GM18858 (cell line): Measurements from ENCODE around the gene ADGRF5.

Experiments used
- ATAC-seq: cut with Tn5 transposase; IDR thresholded peaks from one replicate; pipeline ENCODE4 v1.9.1; 2021; ENCODE audit not compliant: unreplicated experiment

ADGRF5 gene

GRCh38 chr6:46932526-46933319 is 11.0 kb upstream of the ADGRF5 start:
- no peak for ATAC-seq

DNA sequence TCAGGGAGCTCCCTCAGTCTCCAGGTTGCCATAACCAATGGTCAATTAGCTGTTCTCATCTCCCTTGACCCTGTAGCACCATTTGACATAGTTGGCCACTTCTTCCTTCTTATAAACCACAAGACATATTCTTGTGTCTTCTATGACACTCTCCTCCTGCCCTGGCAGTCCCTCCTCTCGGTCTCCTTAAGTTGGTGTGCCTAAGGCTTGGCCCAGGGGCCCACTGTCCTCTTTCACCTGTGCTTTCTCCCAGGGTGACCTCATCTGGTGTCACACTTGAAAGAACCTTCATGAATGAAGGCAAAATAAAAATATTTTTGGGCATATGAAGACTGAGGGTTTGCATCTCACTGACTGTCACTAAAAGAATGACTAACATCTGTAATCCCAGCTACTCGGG is 9.7 kb upstream of the ADGRF5 start:
- ATAC-seq: no peak

- no peak for ATAC-seq
Measured at GRCh38 chr6:46930331-46930730, 8.6 kb upstream of the ADGRF5 start.

GRCh38 chr6:46927066-46927465 is 5.3 kb upstream of the ADGRF5 start:
- no peak for ATAC-seq

DNA sequence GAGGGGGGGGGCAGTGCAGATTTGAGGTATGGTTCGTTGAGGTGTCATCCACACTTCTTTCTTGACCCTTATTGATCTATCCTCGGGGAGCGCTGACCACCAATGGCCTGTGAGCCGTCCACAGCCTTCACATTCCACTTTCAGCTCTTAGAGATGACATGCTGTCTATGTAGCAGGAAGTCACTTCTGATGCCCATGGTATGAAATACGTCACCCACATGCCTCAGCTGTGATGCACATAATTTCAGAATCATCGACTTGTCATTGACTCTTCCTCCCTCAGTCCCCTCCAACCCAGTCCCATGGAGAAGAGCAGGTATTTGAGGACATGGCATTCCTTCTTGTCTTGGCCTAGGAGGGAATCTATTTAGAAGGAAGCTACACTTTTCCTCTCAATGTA is 4.7 kb upstream of the ADGRF5 start:
- ATAC-seq: no peak

GRCh38 chr6:46925563-46926253 is 4.0 kb upstream of the ADGRF5 start:
- ATAC-seq: no peak

- ATAC-seq: no peak
Measured at GRCh38 chr6:46923476-46923875, 1.7 kb upstream of the ADGRF5 start.

DNA sequence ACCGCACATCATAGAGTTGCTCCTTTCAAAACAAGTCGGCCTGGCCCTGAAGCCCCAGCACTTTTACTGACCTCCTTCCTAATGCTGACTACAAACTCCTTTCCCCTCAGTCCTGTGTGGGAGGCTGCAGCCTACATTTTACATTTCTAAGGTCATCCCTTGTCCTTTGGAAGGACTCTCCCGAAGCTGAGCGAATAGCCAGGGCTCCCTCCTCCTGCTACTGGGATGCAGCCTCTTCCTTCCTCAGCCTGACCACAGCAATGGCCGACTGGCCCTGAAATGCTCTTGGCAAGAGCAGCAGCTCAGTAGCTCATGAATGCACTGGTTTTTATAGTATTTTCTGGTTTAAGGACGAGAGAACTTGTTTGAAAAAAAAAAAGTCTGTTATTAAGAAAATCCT is 679 bp downstream of the ADGRF5 start:
- no peak for ATAC-seq

DNA sequence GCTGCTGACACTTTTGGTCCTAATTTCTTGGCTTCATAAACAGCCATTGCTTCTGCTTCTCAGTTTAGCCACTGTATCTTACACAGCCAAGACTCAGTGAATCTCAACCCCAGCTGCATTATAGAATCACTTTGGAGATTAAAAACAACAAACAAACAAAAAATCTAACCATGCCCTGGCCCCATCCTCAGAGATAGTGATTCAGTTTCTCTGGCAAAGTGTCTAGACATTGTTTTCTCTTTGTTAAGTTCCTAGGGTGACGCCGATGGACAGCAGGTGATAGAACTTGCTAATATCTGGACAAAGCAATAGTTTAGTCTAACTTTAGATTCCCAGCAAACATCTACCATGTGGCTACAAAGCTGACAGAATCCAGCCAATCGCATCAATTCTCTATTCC is 2.9 kb downstream of the ADGRF5 start:
- ATAC-seq: no peak

GRCh38 chr6:46917002-46917545 is 4.7 kb downstream of the ADGRF5 start:
- no peak for ATAC-seq

- ATAC-seq: no peak
Measured at GRCh38 chr6:46915866-46916265, 5.9 kb downstream of the ADGRF5 start.

DNA sequence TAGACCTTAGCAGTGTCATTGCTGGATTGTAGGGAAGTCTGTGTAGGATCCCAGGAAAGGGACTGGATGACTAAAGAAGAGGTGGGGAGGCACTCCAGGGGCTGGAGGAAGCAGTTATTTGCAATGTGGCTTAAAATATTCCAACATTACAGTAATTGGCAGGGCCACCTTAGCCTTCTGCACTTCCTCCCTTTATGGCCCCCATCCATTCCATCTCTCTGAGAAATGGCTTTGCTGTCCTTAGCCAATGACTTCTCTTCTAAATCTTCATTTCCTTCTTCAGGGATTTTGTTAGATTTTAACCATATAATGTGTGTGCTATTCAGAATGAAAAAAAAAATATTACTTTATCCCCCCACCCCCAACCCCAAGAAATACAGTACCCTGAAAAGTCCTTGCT is 6.4 kb downstream of the ADGRF5 start:
- ATAC-seq: no peak

DNA sequence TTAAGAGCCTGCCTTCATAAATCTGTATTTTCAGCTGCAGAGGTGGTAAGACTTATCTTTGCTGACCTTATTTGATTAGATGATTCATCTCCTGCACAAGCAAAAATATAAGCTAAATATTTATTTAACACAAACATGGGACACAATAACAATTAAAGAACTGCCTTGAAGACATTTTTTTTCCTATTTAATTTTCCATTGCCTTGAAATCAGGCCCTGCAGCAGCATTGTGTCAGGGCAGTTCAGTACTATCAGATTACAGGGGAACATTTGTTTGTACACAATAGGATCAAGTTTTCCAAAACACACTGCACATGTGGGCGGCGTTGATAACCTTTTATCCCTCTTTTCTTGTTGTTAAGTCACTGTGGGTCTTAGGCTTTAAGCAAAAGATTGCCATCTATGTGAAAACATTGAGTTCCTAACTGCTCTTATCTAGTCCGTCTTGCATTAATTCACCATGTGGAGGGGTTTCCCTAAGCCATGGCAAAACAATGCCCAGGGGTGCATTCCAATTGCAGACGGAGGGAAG is 7.4 kb downstream of the ADGRF5 start:
- no peak for ATAC-seq

GRCh38 chr6:46909371-46909770 is 12.4 kb downstream of the ADGRF5 start:
- ATAC-seq: no peak

DNA sequence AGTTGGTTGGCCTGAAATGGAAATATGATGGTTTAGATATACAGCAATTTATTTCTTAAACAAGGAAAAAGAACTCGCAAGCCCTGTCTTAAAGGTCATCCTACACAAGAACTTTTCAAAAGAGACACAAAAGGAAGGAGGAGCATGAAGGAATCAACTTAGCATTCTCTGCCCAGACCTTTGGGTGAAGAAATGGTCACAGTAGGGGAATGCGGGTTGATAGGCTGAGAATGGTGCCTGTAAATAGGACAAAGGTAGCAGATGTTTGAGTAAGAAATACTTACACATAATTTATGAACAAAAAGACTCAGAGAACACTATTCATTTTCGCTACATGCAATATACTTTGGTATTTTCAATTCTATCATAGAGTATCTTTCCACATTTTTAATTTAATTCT is 15.0 kb downstream of the ADGRF5 start:
- no peak for ATAC-seq

DNA sequence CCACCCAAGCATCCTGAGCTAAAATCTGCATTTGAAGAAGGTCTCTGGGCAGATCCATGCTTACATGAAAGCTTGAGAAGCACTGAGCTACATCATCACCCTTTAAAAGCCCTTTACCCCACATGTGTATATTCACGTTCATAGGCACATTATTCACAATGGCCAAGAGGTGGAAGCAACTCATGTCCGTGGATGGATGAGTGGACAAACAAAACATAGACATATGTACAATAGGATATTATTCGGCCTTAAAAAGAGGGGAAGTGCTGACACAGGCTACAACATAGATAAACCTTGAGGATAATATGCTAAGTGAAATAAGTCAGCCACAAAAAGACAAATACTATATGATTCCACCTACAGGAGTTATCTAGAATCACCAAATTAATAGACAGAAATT is 17.6 kb downstream of the ADGRF5 start:
- no peak for ATAC-seq

DNA sequence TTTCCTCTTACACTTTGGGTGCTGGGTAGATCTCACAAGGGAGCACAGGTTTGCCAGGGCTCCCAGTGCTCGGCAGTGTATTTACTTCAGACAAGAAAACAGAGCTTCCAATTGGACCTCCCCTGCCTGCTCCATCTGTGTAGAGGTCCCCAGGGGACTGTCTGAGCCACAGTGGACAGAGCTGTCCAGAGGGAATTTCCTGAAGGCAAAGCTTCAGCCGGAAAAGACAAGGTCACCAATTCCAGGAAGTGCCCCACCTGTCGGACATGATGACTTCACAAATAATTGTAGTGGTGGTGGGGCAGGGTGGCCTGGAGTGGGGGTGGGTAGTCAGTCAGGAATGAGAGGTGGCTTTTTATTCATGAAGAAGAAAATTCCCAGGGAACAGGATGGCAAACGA is 18.6 kb downstream of the ADGRF5 start:
- no peak for ATAC-seq

DNA sequence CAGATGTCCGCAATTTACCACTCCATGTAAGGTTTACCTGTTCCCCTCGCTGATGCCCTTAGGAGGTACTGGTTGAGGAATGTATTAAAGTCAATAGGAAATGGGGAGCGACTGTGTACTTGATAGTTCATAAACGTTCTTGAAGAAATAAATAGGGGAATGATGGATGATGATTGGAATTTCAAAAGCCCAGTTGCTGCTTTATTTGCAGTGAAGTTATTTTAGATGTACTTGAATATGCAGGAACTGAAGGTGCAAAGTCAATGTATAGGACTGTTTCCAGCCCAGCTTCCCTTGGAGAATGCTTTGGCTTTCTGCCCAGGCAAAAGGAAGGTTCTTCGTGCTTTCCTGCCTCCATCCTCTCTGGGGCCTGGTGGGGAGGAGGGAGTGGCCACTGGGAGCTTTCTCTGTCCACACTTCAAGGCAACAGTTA is 19.8 kb downstream of the ADGRF5 start:
- no peak for ATAC-seq

GRCh38 chr6:46900266-46900665 is 21.5 kb downstream of the ADGRF5 start:
- ATAC-seq: no peak

GRCh38 chr6:46899659-46900058 is 22.1 kb downstream of the ADGRF5 start:
- no peak for ATAC-seq

DNA sequence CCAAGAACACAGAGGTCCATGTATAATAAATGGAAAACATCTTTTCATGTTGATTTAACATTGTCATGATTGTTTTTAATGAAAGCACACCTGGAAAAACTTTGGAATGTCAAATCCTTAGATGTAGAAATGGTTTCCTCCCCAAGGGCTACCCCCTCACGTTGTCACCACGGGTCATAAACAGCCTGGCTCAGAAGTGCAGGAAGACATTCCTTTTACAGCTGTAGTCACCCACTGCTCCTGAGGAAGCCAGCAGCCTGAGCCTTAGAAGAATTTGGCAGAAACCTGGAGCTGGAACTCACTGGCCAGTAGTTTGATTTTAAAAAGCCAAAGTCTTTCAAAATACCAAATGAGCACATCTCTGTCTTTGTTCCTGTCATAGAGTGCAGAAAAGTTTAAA is 23.7 kb downstream of the ADGRF5 start:
- ATAC-seq: no peak

GRCh38 chr6:46896871-46897270 is 24.9 kb downstream of the ADGRF5 start:
- ATAC-seq: no peak
